Measurements from ENCODE around the gene KPNA1. TPM values are rescaled to one million over a fixed set of nuclear protein-coding genes. Genes with fewer than 3 reads are reported as not detected.

The KPNA1 gene
- total and polyA plus RNA-seq, 9 donors, result 10.7 to 68.3 (median 50.5) TPM

- TF ChIP-seq, protein P1, sequence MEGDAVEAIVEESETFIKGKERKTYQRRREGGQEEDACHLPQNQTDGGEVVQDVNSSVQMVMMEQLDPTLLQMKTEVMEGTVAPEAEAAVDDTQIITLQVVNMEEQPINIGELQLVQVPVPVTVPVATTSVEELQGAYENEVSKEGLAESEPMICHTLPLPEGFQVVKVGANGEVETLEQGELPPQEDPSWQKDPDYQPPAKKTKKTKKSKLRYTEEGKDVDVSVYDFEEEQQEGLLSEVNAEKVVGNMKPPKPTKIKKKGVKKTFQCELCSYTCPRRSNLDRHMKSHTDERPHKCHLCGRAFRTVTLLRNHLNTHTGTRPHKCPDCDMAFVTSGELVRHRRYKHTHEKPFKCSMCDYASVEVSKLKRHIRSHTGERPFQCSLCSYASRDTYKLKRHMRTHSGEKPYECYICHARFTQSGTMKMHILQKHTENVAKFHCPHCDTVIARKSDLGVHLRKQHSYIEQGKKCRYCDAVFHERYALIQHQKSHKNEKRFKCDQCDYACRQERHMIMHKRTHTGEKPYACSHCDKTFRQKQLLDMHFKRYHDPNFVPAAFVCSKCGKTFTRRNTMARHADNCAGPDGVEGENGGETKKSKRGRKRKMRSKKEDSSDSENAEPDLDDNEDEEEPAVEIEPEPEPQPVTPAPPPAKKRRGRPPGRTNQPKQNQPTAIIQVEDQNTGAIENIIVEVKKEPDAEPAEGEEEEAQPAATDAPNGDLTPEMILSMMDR (IDR thresholded peaks at IDR 0.05), result no peak
- TF ChIP-seq EP300 (IDR thresholded peaks at IDR 0.05), result no peak
- Histone ChIP-seq H3K4me3 (no peak overlapping the region), H3K9me3 (no peaks in the 10 kb centered on the region), H3K27ac (no peak overlapping the region), H3K4me1 (ENCODE audit: insufficient read depth) (no peaks in the 10 kb centered on the region), H3K36me3 (no peaks in the 10 kb centered on the region), H3K27me3 (no peaks in the 10 kb centered on the region)
- WGBS, 3 donors, result 91 to 97% (median 95%) methylated on average over 2 of the region's 2 CpGs
- DNase-seq, result no peak
- intact Hi-C loops (cut with DNase I), result no loop called here
Observed at GRCh38 chr3:122430371-122430770, 84.4 kb downstream of the KPNA1 start.

- no peak for DNase-seq
- Histone ChIP-seq H3K4me3 (no peak overlapping the region), H3K27ac (no peak overlapping the region), H3K9me3 (no peaks in the 10 kb centered on the region), H3K27me3 (no peaks in the 10 kb centered on the region), H3K4me1 (ENCODE audit: insufficient read depth) (no peaks in the 10 kb centered on the region), H3K36me3 (no peaks in the 10 kb centered on the region)
- WGBS, 3 donors, result 92 to 93% (median 92%) methylated on average over 2 of the region's 2 CpGs
- intact Hi-C loops (cut with DNase I), result no loop called here
- no peak for TF ChIP-seq EP300 (IDR thresholded peaks at IDR 0.05)
- TF ChIP-seq, protein P1 (IDR thresholded peaks at IDR 0.05), result no peak
- TF ChIP-seq POLR2A (IDR thresholded peaks at IDR 0.05), result no peak
Observed at GRCh38 chr3:122427857-122428471, 86.8 kb downstream of the KPNA1 start.

DNA sequence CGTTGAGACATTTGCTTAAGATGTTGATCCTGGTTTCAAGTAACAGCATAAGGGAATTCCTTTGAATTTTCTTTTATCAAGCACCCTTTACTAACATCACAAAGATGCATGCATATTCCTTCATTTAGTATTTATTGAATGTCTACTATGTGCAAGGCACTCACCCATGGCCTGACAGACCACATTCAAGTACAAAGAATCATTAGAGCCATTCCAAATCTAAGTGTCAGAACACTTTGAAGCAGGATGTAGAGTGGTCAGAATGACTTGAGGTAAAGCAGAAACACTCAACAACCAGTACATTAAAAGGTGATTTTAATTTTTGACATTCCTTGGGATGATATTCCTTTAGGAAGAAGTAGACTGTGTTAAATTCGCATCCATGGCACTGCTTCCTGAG lies 92.9 kb downstream of the KPNA1 start:
- DNase-seq, result no peak
- intact Hi-C loops (cut with DNase I), result no loop called here
- H3K27ac ChIP-seq, result no peak overlapping the region
- H3K4me3 ChIP-seq, result no peak overlapping the region
- H3K9me3 ChIP-seq, result no peaks in the 10 kb centered on the region
- no peaks in the 10 kb centered on the region for H3K36me3 ChIP-seq
- TF ChIP-seq, protein P1 (IDR thresholded peaks at IDR 0.05), result no peak
- TF ChIP-seq EP300 (IDR thresholded peaks at IDR 0.05), result no peak
- TF ChIP-seq POLR2A (IDR thresholded peaks at IDR 0.05), result no peak
- no peaks in the 10 kb centered on the region for H3K27me3 ChIP-seq
- H3K4me1 ChIP-seq (ENCODE audit: insufficient read depth), result peaks cover 3% of the 10 kb centered on the region
- 85 to 89% (median 88%) methylated on average over 2 of the region's 2 CpGs for WGBS, 3 donors

- no peak for TF ChIP-seq POLR2A (IDR thresholded peaks at IDR 0.05)
- TF ChIP-seq, protein P1 (IDR thresholded peaks at IDR 0.05), result no peak
- TF ChIP-seq EP300 (IDR thresholded peaks at IDR 0.05), result no peak
- Histone ChIP-seq H3K4me3 (no peak overlapping the region), H3K9me3 (no peaks in the 10 kb centered on the region), H3K36me3 (no peaks in the 10 kb centered on the region), H3K4me1 (ENCODE audit: insufficient read depth) (peaks cover 4% of the 10 kb centered on the region), H3K27me3 (no peaks in the 10 kb centered on the region), H3K27ac (no peak overlapping the region)
- no peak for DNase-seq
- intact Hi-C loops (cut with DNase I), result no loop called here
- 78 to 84% (median 84%) methylated on average over 4 of the region's 4 CpGs for WGBS, 3 donors
Observed at GRCh38 chr3:122421101-122421500, 93.6 kb downstream of the KPNA1 start.

Measured in ovary (tissue), 9 donors.